ENCODE data around the gene ACSF3.
A peak's percentile ranks its signal among the peaks of the same experiment; 100 is the strongest.

ACSF3 gene

GRCh38 chr16:89048090-89048725 is 45.4 kb upstream of the ACSF3 start:
- H3K4me1 ChIP-seq (ENCODE audit: control extremely low read depth in 1 of 4, control insufficient read depth in 4 of 4, insufficient read depth in 4 of 4, low read length in 3 of 4): peaks cover 0 to 15% (median 2%) of the 10 kb centered on the region in 4 experiments
- POLR2A ChIA-PET: no interaction called here
- DNase-seq: no peak
- H3K27ac ChIP-seq (ENCODE audit: insufficient read depth in 1 of 2, low read depth in 1 of 2, low read length in 2 of 2, poor library complexity in 1 of 2, severe bottlenecking in 2 of 2): no peak overlapping the region
- H3K4me3 ChIP-seq (ENCODE audit: control insufficient read depth in 1 of 7, extremely low read depth in 1 of 7, insufficient read depth in 4 of 7, low read depth in 2 of 7, low read length in 6 of 7): no peak overlapping the region
- no peaks in the 10 kb centered on the region for H3K9me3 ChIP-seq (ENCODE audit: control extremely low read depth in 1 of 5, control insufficient read depth in 4 of 5, insufficient read depth in 2 of 5, low read depth in 1 of 5, low read length in 4 of 5)
- H3K36me3 ChIP-seq (ENCODE audit: control insufficient read depth in 4 of 4, insufficient read depth in 4 of 4, low read length in 3 of 4): no peaks in the 10 kb centered on the region
- 57% methylated on average over 35 of the region's 38 CpGs for WGBS (ENCODE audit: insufficient coverage)
- CTCF ChIA-PET: no interaction called here
- peaks cover 0 to 8% (median 0%) of the 10 kb centered on the region in 5 experiments for H3K27me3 ChIP-seq (replicated peaks in 2 of 5; ENCODE audit: control insufficient read depth in 4 of 5, insufficient read depth in 5 of 5, low read length in 4 of 5)

GRCh38 chr16:89048871-89049422 is 44.7 kb upstream of the ACSF3 start:
- no peaks in the 10 kb centered on the region for H3K36me3 ChIP-seq (ENCODE audit: control insufficient read depth in 4 of 4, insufficient read depth in 4 of 4, low read length in 3 of 4)
- CTCF ChIA-PET: no interaction called here
- H3K27ac ChIP-seq (ENCODE audit: insufficient read depth in 1 of 2, low read depth in 1 of 2, low read length in 2 of 2, poor library complexity in 1 of 2, severe bottlenecking in 2 of 2): no peak overlapping the region
- WGBS (ENCODE audit: insufficient coverage): 98% methylated on average over 23 of the region's 24 CpGs
- H3K9me3 ChIP-seq (ENCODE audit: control extremely low read depth in 1 of 5, control insufficient read depth in 4 of 5, insufficient read depth in 2 of 5, low read depth in 1 of 5, low read length in 4 of 5): no peaks in the 10 kb centered on the region
- no peak overlapping the region for H3K4me3 ChIP-seq (ENCODE audit: control insufficient read depth in 1 of 7, extremely low read depth in 1 of 7, insufficient read depth in 4 of 7, low read depth in 2 of 7, low read length in 6 of 7)
- POLR2A ChIA-PET: no interaction called here
- no peak for DNase-seq
- H3K4me1 ChIP-seq (ENCODE audit: control extremely low read depth in 1 of 4, control insufficient read depth in 4 of 4, insufficient read depth in 4 of 4, low read length in 3 of 4): peaks cover 0 to 20% (median 3%) of the 10 kb centered on the region in 4 experiments
- peaks cover 0 to 8% (median 0%) of the 10 kb centered on the region in 5 experiments for H3K27me3 ChIP-seq (replicated peaks in 2 of 5; ENCODE audit: control insufficient read depth in 4 of 5, insufficient read depth in 5 of 5, low read length in 4 of 5)

GRCh38 chr16:89049484-89050118 is 44.1 kb upstream of the ACSF3 start:
- Histone ChIP-seq H3K27me3 (replicated peaks in 2 of 5; ENCODE audit: control insufficient read depth in 4 of 5, insufficient read depth in 5 of 5, low read length in 4 of 5) (peaks cover 0 to 6% (median 0%) of the 10 kb centered on the region in 5 experiments), H3K9me3 (ENCODE audit: control extremely low read depth in 1 of 5, control insufficient read depth in 4 of 5, insufficient read depth in 2 of 5, low read depth in 1 of 5, low read length in 4 of 5) (no peaks in the 10 kb centered on the region), H3K36me3 (ENCODE audit: control insufficient read depth in 4 of 4, insufficient read depth in 4 of 4, low read length in 3 of 4) (no peaks in the 10 kb centered on the region), H3K4me3 (ENCODE audit: control insufficient read depth in 1 of 7, extremely low read depth in 1 of 7, insufficient read depth in 4 of 7, low read depth in 2 of 7, low read length in 6 of 7) (no peak overlapping the region), H3K27ac (ENCODE audit: insufficient read depth in 1 of 2, low read depth in 1 of 2, low read length in 2 of 2, poor library complexity in 1 of 2, severe bottlenecking in 2 of 2) (no peak overlapping the region), H3K4me1 (ENCODE audit: control extremely low read depth in 1 of 4, control insufficient read depth in 4 of 4, insufficient read depth in 4 of 4, low read length in 3 of 4) (peaks cover 0 to 20% (median 3%) of the 10 kb centered on the region in 4 experiments)
- DNase-seq: no peak
- ChIA-PET CTCF (no interaction called here), POLR2A (no interaction called here)
- WGBS (ENCODE audit: insufficient coverage): 90% methylated on average over 17 of the region's 22 CpGs

- WGBS (ENCODE audit: insufficient coverage): 93% methylated on average over 12 of the region's 21 CpGs
- no peak for DNase-seq
- no peak overlapping the region for H3K27ac ChIP-seq (ENCODE audit: insufficient read depth in 1 of 2, low read depth in 1 of 2, low read length in 2 of 2, poor library complexity in 1 of 2, severe bottlenecking in 2 of 2)
- no peaks in the 10 kb centered on the region for H3K9me3 ChIP-seq (ENCODE audit: control extremely low read depth in 1 of 5, control insufficient read depth in 4 of 5, insufficient read depth in 2 of 5, low read depth in 1 of 5, low read length in 4 of 5)
- H3K36me3 ChIP-seq (ENCODE audit: control insufficient read depth in 4 of 4, insufficient read depth in 4 of 4, low read length in 3 of 4): no peaks in the 10 kb centered on the region
- ChIA-PET CTCF (no interaction called here), POLR2A (no interaction called here)
- peaks cover 0 to 20% (median 3%) of the 10 kb centered on the region in 4 experiments for H3K4me1 ChIP-seq (ENCODE audit: control extremely low read depth in 1 of 4, control insufficient read depth in 4 of 4, insufficient read depth in 4 of 4, low read length in 3 of 4)
- H3K4me3 ChIP-seq (ENCODE audit: control insufficient read depth in 1 of 7, extremely low read depth in 1 of 7, insufficient read depth in 4 of 7, low read depth in 2 of 7, low read length in 6 of 7): no peak overlapping the region
- H3K27me3 ChIP-seq (replicated peaks in 2 of 5; ENCODE audit: control insufficient read depth in 4 of 5, insufficient read depth in 5 of 5, low read length in 4 of 5): peaks cover 0 to 6% (median 0%) of the 10 kb centered on the region in 5 experiments
Measured at GRCh38 chr16:89050119-89050867, 43.4 kb upstream of the ACSF3 start.

- Histone ChIP-seq H3K9me3 (ENCODE audit: control extremely low read depth in 1 of 5, control insufficient read depth in 4 of 5, insufficient read depth in 2 of 5, low read depth in 1 of 5, low read length in 4 of 5) (no peaks in the 10 kb centered on the region), H3K4me1 (ENCODE audit: control extremely low read depth in 1 of 4, control insufficient read depth in 4 of 4, insufficient read depth in 4 of 4, low read length in 3 of 4) (peaks cover 0 to 20% (median 3%) of the 10 kb centered on the region in 4 experiments), H3K4me3 (ENCODE audit: control insufficient read depth in 1 of 7, extremely low read depth in 1 of 7, insufficient read depth in 4 of 7, low read depth in 2 of 7, low read length in 6 of 7) (no peak overlapping the region), H3K27ac (ENCODE audit: insufficient read depth in 1 of 2, low read depth in 1 of 2, low read length in 2 of 2, poor library complexity in 1 of 2, severe bottlenecking in 2 of 2) (no peak overlapping the region), H3K27me3 (replicated peaks in 2 of 5; ENCODE audit: control insufficient read depth in 4 of 5, insufficient read depth in 5 of 5, low read length in 4 of 5) (peaks cover 0 to 6% (median 0%) of the 10 kb centered on the region in 5 experiments), H3K36me3 (ENCODE audit: control insufficient read depth in 4 of 4, insufficient read depth in 4 of 4, low read length in 3 of 4) (no peaks in the 10 kb centered on the region)
- DNase-seq: no peak
- ChIA-PET POLR2A (no interaction called here), CTCF (no interaction called here)
- 94% methylated on average over 15 of the region's 23 CpGs for whole genome bisulfite sequencing (ENCODE audit: insufficient coverage)
Measured at GRCh38 chr16:89050868-89051311, 42.8 kb upstream of the ACSF3 start.

- Histone ChIP-seq H3K9me3 (ENCODE audit: control extremely low read depth in 1 of 5, control insufficient read depth in 4 of 5, insufficient read depth in 2 of 5, low read depth in 1 of 5, low read length in 4 of 5) (no peaks in the 10 kb centered on the region), H3K36me3 (ENCODE audit: control insufficient read depth in 4 of 4, insufficient read depth in 4 of 4, low read length in 3 of 4) (no peaks in the 10 kb centered on the region), H3K27ac (ENCODE audit: insufficient read depth in 1 of 2, low read depth in 1 of 2, low read length in 2 of 2, poor library complexity in 1 of 2, severe bottlenecking in 2 of 2) (no peak overlapping the region), H3K27me3 (replicated peaks in 2 of 5; ENCODE audit: control insufficient read depth in 4 of 5, insufficient read depth in 5 of 5, low read length in 4 of 5) (peaks cover 0 to 6% (median 0%) of the 10 kb centered on the region in 5 experiments), H3K4me1 (ENCODE audit: control extremely low read depth in 1 of 4, control insufficient read depth in 4 of 4, insufficient read depth in 4 of 4, low read length in 3 of 4) (peaks cover 0 to 20% (median 3%) of the 10 kb centered on the region in 4 experiments), H3K4me3 (ENCODE audit: control insufficient read depth in 1 of 7, extremely low read depth in 1 of 7, insufficient read depth in 4 of 7, low read depth in 2 of 7, low read length in 6 of 7) (peak overlapping the region in 1 of 7 experiments; percentile 68)
- WGBS (ENCODE audit: insufficient coverage): 94% methylated on average over 22 of the region's 22 CpGs
- POLR2A ChIA-PET: no interaction called here
- no peak for DNase-seq
- CTCF ChIA-PET: interaction anchor here (0.8 kb wide), 1 partner anchor 46 kb away, joined by 3 read pairs; no protein-coding TSS in a partner anchor
Measured at GRCh38 chr16:89051521-89052166, 42.0 kb upstream of the ACSF3 start.
